HEK293 (cell line): ENCODE measurements around the gene PODXL2.
"Not testable (repeated sequence)": the region's sequence is repeated elsewhere in the genome, so short reads cannot be mapped to it uniquely, and the experiment has no call there.

Experiments used
- CTCF ChIP-seq: fragments of 450-650 bp; formaldehyde crosslinking; IDR thresholded peaks from 2 replicates; pipeline ENCODE4 v1.5.1; 2016; ENCODE audit warnings: missing biosample characterization, missing genetic modification characterization
- KLF1 ChIP-seq: fragments of 450-650 bp; formaldehyde crosslinking; IDR thresholded peaks from 2 replicates; pipeline ENCODE4 v1.5.1; 2016; ENCODE audit warnings: missing biosample characterization, missing genetic modification characterization
- ZNF184 ChIP-seq: fragments of 450-650 bp; IDR thresholded peaks from 2 replicates; pipeline ENCODE4 v1.5.1; 2018; ENCODE audit warnings: missing biosample characterization, mild to moderate bottlenecking, missing genetic modification characterization
- ZNF366 ChIP-seq: fragments of 450-650 bp; formaldehyde crosslinking; conservative IDR thresholded peaks from 2 replicates; pipeline ENCODE4 v1.5.1; 2016; ENCODE audit warnings: missing biosample characterization, missing genetic modification characterization
- ZNF548 ChIP-seq: fragments of 450-650 bp; formaldehyde crosslinking; IDR thresholded peaks from 2 replicates; pipeline ENCODE4 v1.5.1; 2016; ENCODE audit warnings: missing biosample characterization, missing genetic modification characterization
- ZNF843 ChIP-seq: fragments of 450-650 bp; formaldehyde crosslinking; IDR thresholded peaks from 2 replicates; pipeline ENCODE4 v1.5.1; 2016; ENCODE audit warnings: missing biosample characterization, missing genetic modification characterization
- ZSCAN18 ChIP-seq: fragments of 450-650 bp; formaldehyde crosslinking; IDR thresholded peaks from 2 replicates; pipeline ENCODE4 v1.5.1; 2016; ENCODE audit warnings: missing biosample characterization, missing genetic modification characterization
- TF ChIP-seq, protein P1 (sequence below): IDR thresholded peaks from 2 replicates; pipeline ENCODE4 v1.6.1; 2011; ENCODE audit warnings: mild to moderate bottlenecking, low read depth, low read length, borderline replicate concordance

DNA sequence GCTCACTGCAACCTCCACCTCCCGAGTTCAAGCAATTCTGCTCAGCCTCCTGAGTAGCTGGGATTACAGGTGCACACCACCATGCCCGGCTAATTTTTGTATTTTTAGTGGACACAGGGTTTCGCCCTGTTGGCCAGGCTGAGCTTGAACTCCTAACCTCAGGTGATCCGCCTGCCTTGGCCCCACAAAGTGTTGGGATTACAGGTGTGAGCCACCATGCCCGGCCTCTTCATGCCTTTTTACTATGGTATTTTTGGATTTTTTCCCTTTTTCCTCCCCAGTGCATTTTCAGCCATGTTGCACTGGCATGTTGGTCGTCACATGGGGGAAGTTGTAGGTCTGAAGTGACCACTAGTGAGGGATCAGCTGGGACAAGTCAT, 53.2 kb downstream of the PODXL2 start:
- not testable (repeated sequence) for TF ChIP-seq CTCF, ZNF548, ZNF843, ZNF184, ZNF366, KLF1, ZSCAN18 (tag by site-specific recombination)
- TF ChIP-seq, protein P1, sequence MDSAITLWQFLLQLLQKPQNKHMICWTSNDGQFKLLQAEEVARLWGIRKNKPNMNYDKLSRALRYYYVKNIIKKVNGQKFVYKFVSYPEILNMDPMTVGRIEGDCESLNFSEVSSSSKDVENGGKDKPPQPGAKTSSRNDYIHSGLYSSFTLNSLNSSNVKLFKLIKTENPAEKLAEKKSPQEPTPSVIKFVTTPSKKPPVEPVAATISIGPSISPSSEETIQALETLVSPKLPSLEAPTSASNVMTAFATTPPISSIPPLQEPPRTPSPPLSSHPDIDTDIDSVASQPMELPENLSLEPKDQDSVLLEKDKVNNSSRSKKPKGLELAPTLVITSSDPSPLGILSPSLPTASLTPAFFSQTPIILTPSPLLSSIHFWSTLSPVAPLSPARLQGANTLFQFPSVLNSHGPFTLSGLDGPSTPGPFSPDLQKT = not testable (repeated sequence)
